Spleen (tissue), 11 donors: ENCODE measurements around the gene ALKBH2. TPM values are rescaled to one million over a fixed set of nuclear protein-coding genes. Genes with fewer than 3 reads are reported as not detected.

Experiments used
- DNase-seq: peaks from one replicate; pipeline ENCODE4 v3.0.0-alpha.2; 2020
- H3K27ac ChIP-seq, 8 donors: fragments of 200-600 bp; sonication (generic) in 7 of 8; 1 replicate in 4 of 8; 2 replicates in 4 of 8; pipeline versions ENCODE4 v1.5.0 to v1.8.0; 2016 to 2021; ENCODE audit warnings: inconsistent platforms in 4 of 8, mild to moderate bottlenecking in 4 of 8, moderate library complexity in 1 of 8
- H3K27me3 ChIP-seq, 7 donors: fragments of 200-600 bp; sonication (generic) in 6 of 7; replicated peaks in 1 of 7; 1 replicate in 4 of 7; 2 replicates in 3 of 7; pipeline versions ENCODE4 v1.5.0 to v1.8.0; 2016 to 2021; ENCODE audit warnings: inconsistent platforms in 3 of 7, mild to moderate bottlenecking in 1 of 7
- H3K36me3 ChIP-seq, 6 donors: fragments of 200-600 bp; sonication (generic) in 5 of 6; 1 replicate in 4 of 6; 2 replicates in 2 of 6; pipeline versions ENCODE4 v1.5.0 to v1.8.0; 2016 to 2021; ENCODE audit warnings: inconsistent platforms in 2 of 6
- H3K4me1 ChIP-seq, 6 donors: fragments of 200-600 bp; sonication (generic) in 5 of 6; 1 replicate in 3 of 6; 2 replicates in 3 of 6; pipeline versions ENCODE4 v1.5.0 to v1.8.0; 2016 to 2021; ENCODE audit warnings: inconsistent platforms in 3 of 6
- H3K4me3 ChIP-seq, 8 donors: fragments of 200-600 bp; sonication (generic) in 7 of 8; 1 replicate in 4 of 8; 2 replicates in 4 of 8; pipeline versions ENCODE4 v1.5.0 to v1.8.0; 2016 to 2021; ENCODE audit warnings: inconsistent platforms in 4 of 8, mild to moderate bottlenecking in 4 of 8, moderate library complexity in 2 of 8
- H3K9me3 ChIP-seq, 8 donors: fragments of 200-600 bp; sonication (generic) in 7 of 8; 1 replicate in 4 of 8; 2 replicates in 4 of 8; pipeline versions ENCODE4 v1.5.0 to v1.8.0; 2016 to 2021; ENCODE audit warnings: inconsistent platforms in 4 of 8
- CTCF ChIP-seq, 11 experiments: fragments of 200-600 bp in 7 of 11; fragments of 450-650 bp in 4 of 11; sonication (generic) in 4 of 11; IDR thresholded peaks in 8 of 11; conservative IDR thresholded peaks in 3 of 11; 1 replicate in 7 of 11; 2 replicates in 4 of 11; pipeline versions ENCODE4 v1.4.0 to v1.8.0; 2016 to 2021; ENCODE audit warnings: antibody characterized with exemption in 11 of 11, inconsistent platforms in 4 of 11, mild to moderate bottlenecking in 1 of 11
- POLR2A ChIP-seq, 3 donors: fragments of 450-650 bp; IDR thresholded peaks; one replicate each; pipeline ENCODE4 v1.5.1; 2017; ENCODE audit warnings: antibody characterized with exemption in 3 of 3, mild to moderate bottlenecking in 1 of 3
- POLR2AphosphoS5 ChIP-seq, 3 donors: sonication (generic); formaldehyde crosslinking; IDR thresholded peaks; one replicate each; pipeline ENCODE4 v1.5.1; 2017; ENCODE audit warnings: antibody characterized with exemption in 3 of 3
- WGBS, 5 donors: extraction: QIAGEN DNeasy Blood & Tissue Kit in 3 of 5; methylation state at CpG; one replicate each; pipeline versions ENCODE4 v1.1.5 to v1.1.7; 2013 to 2018; 5-methylcytosine and 5-hydroxymethylcytosine counted together
- intact Hi-C: fragments of 100-400 bp; cut with DNase I; formaldehyde crosslinking; loops from one replicate; pipeline ENCODE4 v1.15.0; 2023; ENCODE audit warnings: low total_unique reads
- polyA plus RNA-seq, 3 donors: library from polyadenylated mRNA; stranded (reverse); fragments of 200-250 nt; gene quantifications; one replicate each; pipeline ENCODE4 v1.2.1, GENCODE V29; 2013
- total RNA-seq, 7 donors: library from RNA; depleted of rRNA in 3 of 7; stranded (reverse); fragments of >200 nt in 3 of 7; fragmentation: NEBNext Ultra II Directional in 4 of 7; extraction: Animal tissue kit (Norgen Biotek cat#: 25700) in 4 of 7; gene quantifications; one replicate each; pipeline versions ENCODE4 v1.1.0 to v1.2.1, GENCODE V29; 2016 to 2021
- donor health status: healthy with polysubstance abuse.
- donor health status: DM: no; HTN: no; CAD: no; lungs with moderate emphysema.
- donor health status: DM: no; HTN: no; CAD: no.
- donor health status: Bipolar disorder and iron deficiency.
- donor health status: healthy.
- donor health status: DM: no; HTN: no; CAD: no.
- donor health status: DM: yes; HTN: yes; CAD: no.

ALKBH2 gene
- total and polyA plus RNA-seq, 10 donors = 8.6 to 40.3 (median 13.8) TPM

DNA sequence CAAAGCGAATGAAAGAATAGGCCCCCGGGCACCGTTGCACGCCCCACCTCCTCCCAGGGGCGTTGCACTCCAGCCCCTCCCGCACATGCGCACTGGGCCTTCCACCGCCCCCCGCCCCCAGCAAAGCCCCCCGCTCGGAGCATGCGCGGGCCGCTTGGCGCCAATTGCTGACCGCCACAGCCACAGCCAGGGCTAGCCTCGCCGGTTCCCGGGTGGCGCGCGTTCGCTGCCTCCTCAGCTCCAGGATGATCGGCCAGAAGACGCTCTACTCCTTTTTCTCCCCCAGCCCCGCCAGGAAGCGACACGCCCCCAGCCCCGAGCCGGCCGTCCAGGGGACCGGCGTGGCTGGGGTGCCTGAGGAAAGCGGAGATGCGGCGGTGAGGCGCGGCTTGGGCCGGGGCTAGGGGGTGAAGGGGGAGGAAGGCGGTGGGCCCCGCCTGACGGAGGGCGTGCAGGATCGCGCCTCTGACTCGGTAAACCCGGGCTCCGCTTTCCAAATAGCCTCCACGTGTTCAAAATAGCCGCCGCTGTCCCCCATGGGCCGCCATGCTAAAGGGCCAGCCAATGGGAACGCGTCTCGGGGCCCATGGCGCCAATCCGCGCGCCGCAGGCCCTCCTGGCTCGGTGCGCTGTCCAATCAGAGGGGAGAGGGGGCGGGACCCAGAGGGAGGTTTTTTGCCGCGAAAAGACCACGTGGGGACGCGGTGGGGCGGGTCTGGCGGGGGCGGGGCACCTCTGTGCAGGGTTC lies 4.3 kb upstream of the ALKBH2 start, which contains the start of gene UNG:
TSS of gene UNG (plus strand) at position 163 of the 748 bp plus-strand sequence. CDS start at position 246, 83 bp downstream.
- Histone ChIP-seq H3K9me3 (no peaks in the 10 kb centered on the region), H3K4me1 (peaks cover 10 to 64% (median 46%) of the 10 kb centered on the region in 6 donors), H3K27me3 (peaks cover 0 to 8% (median 0%) of the 10 kb centered on the region in 7 donors), H3K36me3 (peaks cover 0 to 21% (median 6%) of the 10 kb centered on the region in 6 donors), H3K27ac (peak within 1 kb of the TSS; percentile 50 to 90 (median 88)), H3K4me3 (peak within 1 kb of the TSS; percentile 76 to 98 (median 95))
- WGBS, 5 donors = 0 to 2% (median 1%) methylated on average over 9 to 71 of the region's 71 CpGs
- TF ChIP-seq CTCF (IDR thresholded peaks at IDR 0.05 in 8 of 11, conservative IDR thresholded peaks at IDR 0.05 in 3 of 11) (peak in 1 of 11 experiments; percentile 27), POLR2A (IDR thresholded peaks at IDR 0.05) (no peak)
- intact Hi-C loops = loop anchor here (10.0 kb wide), 2 partner anchors 433 to 533 kb away; partner anchors contain the start of genes ISCU and SART3
- DNase-seq = peak; percentile 98

DNA sequence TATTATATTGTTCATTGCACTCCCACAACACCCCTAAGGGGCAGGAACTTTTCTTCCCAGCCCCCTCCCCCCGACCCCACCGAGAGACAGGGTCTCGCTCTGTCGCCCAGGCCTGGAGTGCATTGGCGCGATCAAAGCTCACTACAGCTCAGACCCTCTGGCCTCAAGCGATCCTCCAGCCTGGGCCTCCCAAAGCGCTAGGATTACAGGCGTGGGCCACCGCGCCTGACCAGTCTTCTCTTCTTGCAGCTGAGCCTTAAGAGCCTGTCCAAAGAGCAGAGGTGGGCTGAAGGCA lies 3.8 kb upstream of the ALKBH2 start:
- intact Hi-C loops = loop anchor here (10.0 kb wide), 2 partner anchors 432 to 532 kb away; partner anchors contain the start of genes ISCU and SART3
- DNase-seq = no peak

DNA sequence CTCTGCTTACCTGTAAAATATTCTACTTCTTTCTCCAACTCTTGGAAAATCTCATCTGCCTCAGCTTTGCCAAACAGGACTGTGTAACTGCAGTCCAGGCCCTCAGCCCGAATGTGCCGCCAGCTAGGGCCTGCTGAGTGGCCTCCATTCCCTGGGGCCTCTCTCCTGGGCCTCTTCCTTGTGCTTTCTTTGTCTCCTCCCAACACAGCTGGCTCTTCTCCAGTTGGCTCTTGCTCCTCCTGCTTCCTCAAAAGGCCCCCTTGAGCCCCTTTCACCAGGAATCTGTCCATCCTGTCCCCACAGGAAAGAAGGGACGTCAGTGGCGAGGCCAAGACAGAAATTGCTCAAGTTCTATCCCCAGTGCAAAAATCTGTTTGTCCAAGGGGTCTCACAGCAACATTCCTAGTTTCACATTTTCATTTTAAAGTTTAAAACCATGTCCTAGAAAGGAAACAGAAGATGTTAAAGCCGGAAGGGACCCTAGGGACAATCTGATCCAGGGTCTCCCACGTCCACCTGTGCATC lies 713 bp downstream of the ALKBH2 start:
- peaks cover 0 to 8% (median 0%) of the 10 kb centered on the region in 7 donors for H3K27me3 ChIP-seq
- H3K4me3 ChIP-seq = peak overlapping the region; percentile 24 to 74 (median 46)
- intact Hi-C loops = loop anchor here (10.0 kb wide), 2 partner anchors 428 to 528 kb away; partner anchors contain the start of genes ISCU and SART3
- WGBS, 5 donors = 34 to 52% (median 45%) methylated on average over 6 of the region's 6 CpGs
- DNase-seq = no peak
- H3K36me3 ChIP-seq = peaks cover 0 to 43% (median 23%) of the 10 kb centered on the region in 6 donors
- H3K9me3 ChIP-seq = no peaks in the 10 kb centered on the region
- no peak for TF ChIP-seq POLR2AphosphoS5 (IDR thresholded peaks at IDR 0.05)
- no peak for TF ChIP-seq CTCF (IDR thresholded peaks at IDR 0.05 in 8 of 11, conservative IDR thresholded peaks at IDR 0.05 in 3 of 11)
- TF ChIP-seq POLR2A (IDR thresholded peaks at IDR 0.05) = no peak
- H3K4me1 ChIP-seq = peaks cover 20 to 46% (median 30%) of the 10 kb centered on the region in 6 donors
- peak overlapping the region in 5 of 8 donors; percentile 74 to 84 (median 78) for H3K27ac ChIP-seq

More for the DNA sequence above, 3.8 kb upstream of the ALKBH2 start:
- peaks cover 0 to 16% (median 3%) of the 10 kb centered on the region in 6 donors for H3K36me3 ChIP-seq
- H3K4me3 ChIP-seq = peak overlapping the region in 4 of 8 donors; percentile 76 to 98 (median 94)
- 41 to 48% (median 43%) methylated on average over 10 to 11 of the region's 11 CpGs for WGBS, 5 donors
- no peak overlapping the region for H3K27ac ChIP-seq
- no peak for TF ChIP-seq POLR2A (IDR thresholded peaks at IDR 0.05)
- no peak for TF ChIP-seq CTCF (IDR thresholded peaks at IDR 0.05 in 8 of 11, conservative IDR thresholded peaks at IDR 0.05 in 3 of 11)
- H3K4me1 ChIP-seq = peaks cover 15 to 69% (median 51%) of the 10 kb centered on the region in 6 donors
- peaks cover 0 to 8% (median 0%) of the 10 kb centered on the region in 7 donors for H3K27me3 ChIP-seq
- no peaks in the 10 kb centered on the region for H3K9me3 ChIP-seq

DNA sequence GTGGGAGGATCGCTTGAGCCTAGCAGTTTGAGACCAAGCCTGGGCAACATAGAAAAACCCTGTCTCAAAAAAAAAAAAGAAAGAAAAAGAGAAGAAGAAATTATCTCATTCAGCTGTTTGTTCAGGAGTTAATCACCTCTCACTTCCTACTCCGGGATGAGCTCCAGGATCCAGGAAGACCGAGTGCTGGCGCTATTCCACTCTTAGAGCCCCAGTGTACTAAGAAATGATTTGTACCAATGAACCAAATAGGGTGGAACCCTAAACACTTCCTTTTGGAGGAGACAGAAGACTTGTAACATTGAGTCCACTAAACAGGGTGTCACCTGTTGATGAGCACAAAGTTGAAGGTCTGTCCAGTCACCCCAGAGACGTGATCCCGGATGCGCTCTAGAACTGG lies 3.6 kb downstream of the ALKBH2 start:
- 88 to 94% (median 92%) methylated on average over 7 of the region's 7 CpGs for WGBS, 5 donors
- Histone ChIP-seq H3K4me1 (peaks cover 15 to 39% (median 24%) of the 10 kb centered on the region in 6 donors), H3K9me3 (no peaks in the 10 kb centered on the region), H3K27me3 (no peaks in the 10 kb centered on the region), H3K4me3 (no peak overlapping the region), H3K27ac (no peak overlapping the region), H3K36me3 (peaks cover 0 to 72% (median 50%) of the 10 kb centered on the region in 6 donors)
- TF ChIP-seq POLR2A (IDR thresholded peaks at IDR 0.05) (no peak), POLR2AphosphoS5 (IDR thresholded peaks at IDR 0.05) (no peak)
- no peak for DNase-seq
- intact Hi-C loops = loop anchor here (10.0 kb wide), 2 partner anchors 425 to 525 kb away; partner anchors contain the start of genes ISCU and SART3
